Fibroblast of skin of abdomen (primary cell): ENCODE measurements around the gene C4A. TPM values are rescaled to one million over a fixed set of nuclear protein-coding genes. Genes with fewer than 3 reads are reported as not detected.
"Not testable (repeated sequence)": the region's sequence is repeated elsewhere in the genome, so short reads cannot be mapped to it uniquely, and the experiment has no call there.

ENCODE experiments used
- DNase-seq: peaks from one replicate; pipeline ENCODE4 v3.0.0-alpha.2; 2013
- polyA plus RNA-seq, 2 experiments: library from polyadenylated mRNA; unstranded; fragments of 120-200 nt; gene quantifications; one replicate each; pipeline ENCODE4 v1.2.1, GENCODE V29; 2013; ENCODE audit not compliant: insufficient read length in 2 of 2

The C4A gene
- 3.8 TPM for polyA plus RNA-seq (2013, experiment 1 of 2; ENCODE audit: insufficient read length)
- polyA plus RNA-seq (2013, experiment 2 of 2; ENCODE audit: insufficient read length) = 4.5 TPM

DNA sequence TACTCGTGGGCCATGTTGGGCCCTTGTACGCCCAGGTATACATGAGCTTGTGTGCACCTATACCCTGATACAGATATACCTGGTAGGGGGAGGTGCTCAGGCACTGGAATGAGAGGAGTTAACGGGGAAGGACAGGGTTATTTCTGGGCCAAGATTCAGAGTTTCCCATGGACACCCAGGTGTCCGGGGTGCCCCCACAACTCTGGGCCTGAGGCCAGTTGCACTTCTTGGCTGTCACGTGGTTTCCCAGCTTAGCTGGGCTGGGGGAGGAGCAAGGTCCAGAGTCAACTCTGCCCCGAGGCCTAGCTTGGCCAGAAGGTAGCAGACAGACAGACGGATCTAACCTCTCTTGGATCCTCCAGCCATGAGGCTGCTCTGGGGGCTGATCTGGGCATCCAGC lies at the start of gene C4A:
C4A (plus strand) TSS at position 314 of the 400 bp plus-strand sequence; CDS start at position 365, 51 bp downstream.
- DNase-seq = not testable (repeated sequence)

DNA sequence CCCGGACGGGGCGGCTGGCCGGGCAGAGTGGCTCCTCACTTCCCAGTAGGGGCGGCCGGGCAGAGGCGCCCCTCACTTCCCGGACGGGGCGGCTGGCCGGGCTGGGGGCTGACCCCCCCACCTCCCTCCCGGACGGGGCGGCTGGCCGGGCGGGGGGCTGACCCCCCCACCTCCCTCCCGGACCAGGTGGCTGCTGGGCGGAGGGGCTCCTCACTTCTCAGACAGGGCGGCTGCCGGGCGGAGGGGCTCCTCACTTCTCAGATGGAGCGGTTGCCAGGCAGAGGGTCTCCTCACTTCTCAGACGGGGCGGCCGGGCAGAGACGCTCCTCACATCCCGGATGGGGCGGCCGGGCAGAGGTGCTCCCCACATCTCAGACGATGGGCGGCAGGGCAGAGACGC lies 49.7 kb upstream of the C4A start:
- not testable (repeated sequence) for DNase-seq

- DNase-seq = no peak
Measured at GRCh38 chr6:31933537-31933936, 48.3 kb upstream of the C4A start.

GRCh38 chr6:31935021-31935420 lies 46.8 kb upstream of the C4A start:
- DNase-seq = no peak

DNA sequence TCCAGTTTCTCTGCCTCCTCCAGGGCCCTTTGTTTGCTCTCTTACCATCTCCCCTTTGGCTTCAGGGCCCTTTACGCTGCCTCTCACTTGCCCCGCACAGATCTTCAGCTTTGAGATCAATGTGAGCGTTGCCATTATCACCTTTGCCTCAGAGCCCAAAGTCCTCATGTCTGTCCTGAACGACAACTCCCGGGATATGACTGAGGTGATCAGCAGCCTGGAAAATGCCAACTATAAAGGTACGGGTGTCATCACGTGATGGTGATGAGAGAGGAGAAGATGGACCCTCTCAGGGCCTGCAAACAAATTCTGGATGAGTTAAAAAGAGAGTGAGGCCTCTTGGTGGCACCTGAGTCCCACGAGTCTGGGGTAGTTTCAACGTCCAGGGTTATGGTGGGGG lies 46.0 kb upstream of the C4A start:
- DNase-seq = no peak

DNA sequence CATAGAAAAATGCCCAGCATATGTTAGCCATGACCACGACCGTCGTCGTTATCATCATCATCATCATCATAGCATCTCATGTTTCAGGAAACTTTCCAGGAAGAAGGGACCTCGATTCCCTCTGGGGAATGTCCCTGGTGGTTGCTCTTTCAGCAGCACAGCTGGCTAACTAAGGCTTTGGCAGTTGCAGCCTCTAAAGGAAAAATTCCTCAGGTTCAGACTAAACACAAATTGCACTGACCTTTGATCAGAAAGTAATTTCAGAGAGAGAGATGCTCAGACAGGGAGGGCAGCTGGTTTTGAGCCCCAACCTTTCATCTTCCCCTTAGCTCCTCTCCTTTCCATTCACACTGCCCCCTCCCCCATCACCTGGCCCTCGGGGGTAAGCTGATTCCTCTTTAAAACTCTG lies 41.6 kb upstream of the C4A start:
- DNase-seq = peak; percentile 29

GRCh38 chr6:31943742-31944141 lies 38.1 kb upstream of the C4A start:
- DNase-seq = no peak

GRCh38 chr6:31945154-31945506 lies 36.7 kb upstream of the C4A start:
- DNase-seq = no peak

- DNase-seq = peak; percentile 80
Measured at GRCh38 chr6:31945507-31946369, 36.1 kb upstream of the C4A start, which contains the start of gene CFB. Gene CFB (plus strand): TSS chr6:31946095. CDS start chr6:31946222, 127 bp downstream.

DNA sequence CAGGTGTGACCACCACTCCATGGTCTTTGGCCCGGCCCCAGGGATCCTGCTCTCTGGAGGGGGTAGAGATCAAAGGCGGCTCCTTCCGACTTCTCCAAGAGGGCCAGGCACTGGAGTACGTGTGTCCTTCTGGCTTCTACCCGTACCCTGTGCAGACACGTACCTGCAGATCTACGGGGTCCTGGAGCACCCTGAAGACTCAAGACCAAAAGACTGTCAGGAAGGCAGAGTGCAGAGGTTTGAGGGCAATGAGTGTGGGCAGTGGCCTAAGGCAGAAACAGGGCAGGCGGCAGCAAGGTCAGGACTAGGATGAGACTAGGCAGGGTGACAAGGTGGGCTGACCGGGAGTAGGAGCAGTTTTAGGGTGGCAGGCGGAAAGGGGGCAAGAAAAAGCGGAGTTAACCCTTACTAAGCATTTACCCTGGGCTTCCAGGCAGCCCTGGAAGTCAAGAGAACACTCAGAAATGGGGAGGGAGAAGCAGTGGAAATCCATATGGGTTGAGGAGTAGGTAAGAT lies 35.4 kb upstream of the C4A start:
- no peak for DNase-seq

- DNase-seq = no peak
Measured at GRCh38 chr6:31947070-31947675, 34.7 kb upstream of the C4A start.

DNA sequence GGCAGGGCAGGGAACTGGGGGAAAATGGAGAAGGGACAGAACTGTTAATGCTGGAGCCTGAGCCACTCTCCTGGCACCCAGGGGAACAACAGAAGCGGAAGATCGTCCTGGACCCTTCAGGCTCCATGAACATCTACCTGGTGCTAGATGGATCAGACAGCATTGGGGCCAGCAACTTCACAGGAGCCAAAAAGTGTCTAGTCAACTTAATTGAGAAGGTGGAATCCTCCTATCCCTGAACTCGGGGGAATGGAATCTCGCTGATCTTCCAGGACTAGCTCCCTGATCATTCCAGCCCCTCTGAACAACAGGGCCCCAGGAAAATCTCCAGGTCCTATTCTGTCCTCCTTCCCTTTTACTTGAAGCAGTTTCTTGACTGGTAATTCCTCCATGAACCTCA lies 34.0 kb upstream of the C4A start:
- DNase-seq = no peak

DNA sequence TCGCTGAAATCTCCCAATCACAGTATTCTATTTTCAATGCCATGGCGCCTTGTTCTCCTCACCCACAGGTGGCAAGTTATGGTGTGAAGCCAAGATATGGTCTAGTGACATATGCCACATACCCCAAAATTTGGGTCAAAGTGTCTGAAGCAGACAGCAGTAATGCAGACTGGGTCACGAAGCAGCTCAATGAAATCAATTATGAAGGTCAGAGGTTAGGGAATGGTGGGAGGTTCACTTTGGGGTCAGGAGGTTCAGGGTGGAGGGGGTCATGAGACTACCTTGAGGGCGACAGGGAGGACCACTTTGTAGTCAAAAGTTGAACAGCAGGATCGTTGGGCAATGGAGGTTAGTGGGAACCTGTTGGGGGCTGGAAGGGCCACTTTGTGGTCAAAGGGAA lies 33.6 kb upstream of the C4A start:
- no peak for DNase-seq

- DNase-seq = no peak
Measured at GRCh38 chr6:31948753-31949413, 33.0 kb upstream of the C4A start.

DNA sequence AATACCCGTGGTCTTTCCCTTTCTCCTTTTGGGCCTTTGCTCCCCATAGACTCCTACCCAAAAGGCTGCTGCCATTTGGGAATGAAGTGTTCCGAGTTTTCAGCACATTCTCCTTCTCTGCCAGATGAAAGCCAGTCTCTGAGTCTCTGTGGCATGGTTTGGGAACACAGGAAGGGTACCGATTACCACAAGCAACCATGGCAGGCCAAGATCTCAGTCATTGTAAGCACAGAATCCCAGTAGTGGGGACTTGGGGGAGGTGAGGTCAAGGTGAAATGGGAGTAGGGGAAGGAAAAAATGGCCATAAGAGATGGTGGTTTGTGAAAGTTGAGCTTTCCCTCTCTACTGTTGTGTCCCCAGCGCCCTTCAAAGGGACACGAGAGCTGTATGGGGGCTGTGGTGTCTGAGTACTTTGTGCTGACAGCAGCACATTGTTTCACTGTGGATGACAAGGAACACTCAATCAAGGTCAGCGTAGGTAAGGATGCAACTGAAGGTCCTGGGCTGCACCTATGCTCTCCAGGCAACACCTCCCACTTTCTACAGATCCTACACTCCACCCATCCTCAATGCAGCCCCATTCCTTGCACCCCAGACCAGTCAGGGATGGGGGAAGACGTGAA lies 31.8 kb upstream of the C4A start:
- DNase-seq = no peak

- peak; percentile 53 for DNase-seq
Measured at GRCh38 chr6:31952140-31952805, 29.6 kb upstream of the C4A start.

DNA sequence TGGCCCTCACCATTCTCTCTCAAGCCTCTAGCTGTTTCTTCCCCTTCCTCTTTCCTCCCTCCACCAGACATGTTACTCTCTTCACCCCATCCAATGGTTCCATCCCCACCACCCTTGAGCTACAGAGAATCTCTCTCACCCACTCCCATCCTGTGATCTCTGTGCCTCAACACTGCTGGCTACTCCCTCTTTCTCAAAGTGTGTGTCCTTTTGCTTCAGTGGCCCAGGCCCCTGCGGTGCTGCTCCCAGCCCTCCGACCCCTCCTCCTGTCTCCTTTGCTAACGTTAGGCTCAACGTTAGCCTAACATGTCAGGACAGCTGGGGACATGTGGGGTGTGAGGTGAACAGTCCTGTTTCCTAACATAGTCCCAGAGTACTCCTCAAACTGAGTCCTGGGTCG lies 29.0 kb upstream of the C4A start:
- DNase-seq = no peak

- DNase-seq = no peak
Measured at GRCh38 chr6:31954511-31954910, 27.3 kb upstream of the C4A start.

DNA sequence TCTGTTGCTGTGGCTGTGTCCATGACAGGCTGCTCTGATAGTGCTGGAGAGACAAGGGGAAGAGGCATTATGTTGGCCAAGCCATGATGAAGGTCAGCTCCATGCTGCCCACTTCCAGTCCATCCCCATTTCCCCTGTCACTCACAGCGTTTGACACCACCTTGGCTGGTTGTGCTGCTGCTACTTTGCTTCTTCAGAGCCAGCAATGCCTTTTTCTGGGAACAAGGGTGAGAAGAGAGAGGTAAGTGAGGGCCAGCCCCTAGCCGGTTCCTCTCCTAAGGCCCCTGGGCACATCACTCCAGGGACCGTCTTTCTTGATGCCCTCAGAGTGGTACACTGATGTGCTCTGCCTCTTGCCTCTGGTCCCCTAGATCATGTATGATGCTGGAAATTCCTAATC lies 25.1 kb upstream of the C4A start:
- DNase-seq = no peak

GRCh38 chr6:31958412-31958740 lies 23.5 kb upstream of the C4A start:
- DNase-seq = no peak

GRCh38 chr6:31958741-31959739 lies 22.8 kb upstream of the C4A start, which contains the start of the genes NELFE and SKIC2:
Gene NELFE (minus strand): TSS chr6:31958971. CDS start chr6:31958446, 525 bp downstream.
Gene SKIC2 (plus strand): TSS chr6:31959175. CDS start chr6:31959193, 18 bp downstream.
- DNase-seq = peak; percentile 99
